HG03108 (cell line): Measurements from ENCODE around the gene FASN.

Experiments
- ATAC-seq: cut with Tn5 transposase; IDR thresholded peaks from one replicate; pipeline ENCODE4 v1.9.1; 2021; ENCODE audit warnings: moderate library complexity; ENCODE audit not compliant: unreplicated experiment

FASN gene

GRCh38 chr17:82030470-82031302 lies 67.3 kb downstream of the FASN start:
- no peak for ATAC-seq

GRCh38 chr17:82029990-82030469 lies 68.0 kb downstream of the FASN start:
- ATAC-seq: no peak

- ATAC-seq: no peak
Measured at GRCh38 chr17:82029391-82029790, 68.6 kb downstream of the FASN start.

GRCh38 chr17:82028966-82029365 lies 69.1 kb downstream of the FASN start:
- ATAC-seq: no peak
